HEK293T (cell line): Measurements from ENCODE around the gene NOTCH2.

Source experiments
- CTCF ChIA-PET: fragments of 350-600 bp; formaldehyde crosslinking; extraction: SDS; loops from one replicate; lab custom pipeline; 2021; ENCODE audit warnings: antibody characterized with exemption, inconsistent platforms; lab: Yijun Ruan, JAX
- POLR2A ChIA-PET: fragments of 350-600 bp; formaldehyde crosslinking; extraction: SDS; loops from one replicate; lab custom pipeline; 2020; ENCODE audit warnings: antibody characterized with exemption, inconsistent platforms; lab: Yijun Ruan, JAX
- DNase-seq: peaks from one replicate; pipeline ENCODE4 v3.0.0; 2012; ENCODE audit warnings: mixed read lengths; ENCODE audit errors: extremely low spot score
- ARNT ChIP-seq: fragments of 450-650 bp; IDR thresholded peaks from 2 replicates; pipeline ENCODE4 v1.6.1; 2017; ENCODE audit warnings: mild to moderate bottlenecking
- BHLHE40 ChIP-seq: fragments of 450-650 bp; IDR thresholded peaks from 2 replicates; pipeline ENCODE4 v1.6.1; 2016; ENCODE audit warnings: mild to moderate bottlenecking, moderate library complexity, borderline replicate concordance
- CTBP1 ChIP-seq: fragments of 450-650 bp; IDR thresholded peaks from 2 replicates; pipeline ENCODE4 v1.6.1; 2016; ENCODE audit warnings: borderline replicate concordance
- ELF4 ChIP-seq: fragments of 450-650 bp; IDR thresholded peaks from 2 replicates; pipeline ENCODE4 v1.6.1; 2017; ENCODE audit warnings: antibody characterized with exemption
- FOXA1 ChIP-seq: fragments of 450-650 bp; IDR thresholded peaks from 2 replicates; pipeline ENCODE4 v1.6.1; 2016; ENCODE audit warnings: mild to moderate bottlenecking
- FOXK2 ChIP-seq: fragments of 450-650 bp; IDR thresholded peaks from 2 replicates; pipeline ENCODE4 v1.6.1; 2016; ENCODE audit warnings: mild to moderate bottlenecking
- FOXM1 ChIP-seq: fragments of 450-650 bp; IDR thresholded peaks from 2 replicates; pipeline ENCODE4 v1.6.1; 2017; ENCODE audit warnings: mild to moderate bottlenecking, borderline replicate concordance
- HDGF ChIP-seq: fragments of 450-650 bp; IDR thresholded peaks from 2 replicates; pipeline ENCODE4 v1.6.1; 2017; ENCODE audit warnings: antibody characterized with exemption, borderline replicate concordance
- L3MBTL2 ChIP-seq: fragments of 450-650 bp; conservative IDR thresholded peaks from 2 replicates; pipeline ENCODE4 v1.6.1; 2016; ENCODE audit warnings: mild to moderate bottlenecking
- LEF1 ChIP-seq: fragments of 450-650 bp; IDR thresholded peaks from 2 replicates; pipeline ENCODE4 v1.6.1; 2017; ENCODE audit warnings: mild to moderate bottlenecking, borderline replicate concordance
- NFRKB ChIP-seq: fragments of 450-650 bp; IDR thresholded peaks from 2 replicates; pipeline ENCODE4 v1.6.1; 2016; ENCODE audit warnings: mild to moderate bottlenecking, moderate library complexity
- PKNOX1 ChIP-seq: fragments of 450-650 bp; IDR thresholded peaks from 2 replicates; pipeline ENCODE4 v1.6.1; 2016
- SP1 ChIP-seq: fragments of 450-650 bp; IDR thresholded peaks from 2 replicates; pipeline ENCODE4 v1.6.1; 2017
- SUZ12 ChIP-seq: fragments of 450-650 bp; IDR thresholded peaks from 2 replicates; pipeline ENCODE4 v1.6.1; 2016; ENCODE audit warnings: mild to moderate bottlenecking
- TARDBP ChIP-seq: fragments of 450-650 bp; IDR thresholded peaks from 2 replicates; pipeline ENCODE4 v1.6.1; 2016
- ZNF384 ChIP-seq: fragments of 450-650 bp; IDR thresholded peaks from 2 replicates; pipeline ENCODE4 v1.6.1; 2016

Gene NOTCH2

GRCh38 chr1:119912963-119913362 lies 156.5 kb downstream of the NOTCH2 start:
- no peak for DNase-seq
- POLR2A ChIA-PET, result no interaction called here
- TF ChIP-seq NFRKB (no peak), ARNT (no peak)
- CTCF ChIA-PET, result no interaction called here

- no peak for DNase-seq
- CTCF ChIA-PET, result no interaction called here
- POLR2A ChIA-PET, result no interaction called here
- TF ChIP-seq PKNOX1 (no peak), CTBP1 (no peak), NFRKB (no peak), ZNF384 (no peak), FOXM1 (no peak), FOXK2 (no peak), FOXA1 (no peak), BHLHE40 (no peak), SUZ12 (no peak)
Measured at GRCh38 chr1:119911775-119912174, 157.7 kb downstream of the NOTCH2 start.

GRCh38 chr1:119910618-119911017 lies 158.8 kb downstream of the NOTCH2 start:
- POLR2A ChIA-PET, result no interaction called here
- CTCF ChIA-PET, result interaction anchor here (1.1 kb wide), 1 partner anchor 8 kb away, joined by 3 read pairs; no protein-coding TSS in a partner anchor
- no peak for DNase-seq
- no peak for TF ChIP-seq HDGF
- TF ChIP-seq CTBP1, result no peak
- no peak for TF ChIP-seq ARNT
- no peak for TF ChIP-seq ZNF384
- TF ChIP-seq L3MBTL2, result no peak
- TF ChIP-seq SP1, result no peak
- TF ChIP-seq LEF1, result no peak
- TF ChIP-seq FOXK2, result no peak
- TF ChIP-seq NFRKB, result no peak
- no peak for TF ChIP-seq PKNOX1
- TF ChIP-seq TARDBP, result no peak
- no peak for TF ChIP-seq BHLHE40

- CTCF ChIA-PET, result interaction anchor here (1.1 kb wide), 1 partner anchor 9 kb away, joined by 3 read pairs; no protein-coding TSS in a partner anchor
- no peak for TF ChIP-seq ZNF384
- TF ChIP-seq NFRKB, result no peak
- no peak for TF ChIP-seq FOXK2
- TF ChIP-seq L3MBTL2, result no peak
- TF ChIP-seq LEF1, result no peak
- no peak for TF ChIP-seq FOXA1
- no peak for TF ChIP-seq ELF4
- TF ChIP-seq HDGF, result no peak
- TF ChIP-seq BHLHE40, result no peak
- TF ChIP-seq PKNOX1, result no peak
- no peak for TF ChIP-seq SUZ12
- no peak for TF ChIP-seq SP1
- TF ChIP-seq TARDBP, result no peak
- no peak for TF ChIP-seq FOXM1
- TF ChIP-seq ARNT, result no peak
- DNase-seq, result no peak
- POLR2A ChIA-PET, result no interaction called here
Measured at GRCh38 chr1:119909890-119910596, 159.4 kb downstream of the NOTCH2 start.

- no peak for TF ChIP-seq FOXM1
- TF ChIP-seq HDGF, result no peak
- no peak for TF ChIP-seq TARDBP
- TF ChIP-seq BHLHE40, result no peak
- no peak for TF ChIP-seq ZNF384
- no peak for TF ChIP-seq LEF1
- TF ChIP-seq SP1, result no peak
- TF ChIP-seq FOXK2, result no peak
- TF ChIP-seq PKNOX1, result no peak
- no peak for TF ChIP-seq CTBP1
- no peak for TF ChIP-seq NFRKB
- no peak for TF ChIP-seq L3MBTL2
- TF ChIP-seq SUZ12, result no peak
- DNase-seq, result no peak
- CTCF ChIA-PET, result no interaction called here
- POLR2A ChIA-PET, result no interaction called here
Measured at GRCh38 chr1:119908661-119909060, 160.8 kb downstream of the NOTCH2 start.
